ENCODE measurements around the gene TPST2.

DNA sequence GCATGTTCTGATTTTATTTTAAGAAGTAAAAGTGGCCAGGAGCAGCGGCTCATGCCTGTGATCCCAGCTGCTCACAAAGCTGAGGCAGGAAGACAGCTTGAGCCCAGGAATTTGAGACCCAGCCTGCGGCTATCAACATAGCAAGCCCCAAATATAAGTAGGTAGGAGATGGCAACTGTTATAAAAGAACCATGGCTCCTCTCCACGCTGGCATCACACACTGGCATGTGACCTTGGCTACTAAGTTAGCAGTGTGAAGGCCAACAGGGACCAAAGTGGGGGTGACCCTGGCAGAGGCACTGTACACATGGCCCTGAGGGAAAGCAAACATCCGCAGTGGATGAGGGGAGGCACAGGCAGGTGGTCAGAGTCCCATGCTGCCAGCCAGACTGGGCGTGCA, 33.0 kb downstream of the TPST2 start:
- no peak for TF ChIP-seq USF2 (IDR thresholded peaks at IDR 0.05; ENCODE audit: borderline replicate concordance, low read depth, low read length)
- no peak for TF ChIP-seq EZH2 (IDR thresholded peaks at IDR 0.05; ENCODE audit: borderline replicate concordance, control insufficient read depth, low read depth, low read length)
- TF ChIP-seq ZBTB4 (CRISPR knock-in tag; IDR thresholded peaks at IDR 0.05), result no peak
- TF ChIP-seq FOS (IDR thresholded peaks at IDR 0.05; ENCODE audit: borderline replicate concordance, extremely low read depth, insufficient read length), result no peak
- TF ChIP-seq TAF1 (IDR thresholded peaks at IDR 0.05; ENCODE audit: borderline replicate concordance, low read depth, low read length), result no peak
- TF ChIP-seq NFYB (IDR thresholded peaks at IDR 0.05; ENCODE audit: insufficient read depth, low read depth, low read length), result no peak
- TF ChIP-seq SP1 (IDR thresholded peaks at IDR 0.05; ENCODE audit: low read depth, low read length), result no peak
- TF ChIP-seq E2F4 (IDR thresholded peaks at IDR 0.05; ENCODE audit: low read depth, low read length), result no peak
- no peak for TF ChIP-seq USF1 (IDR thresholded peaks at IDR 0.05; ENCODE audit: borderline replicate concordance, extremely low read length, insufficient read depth, low read depth, low read length)
- TF ChIP-seq CTCF (IDR thresholded peaks at IDR 0.05 in 2 of 3, conservative IDR thresholded peaks at IDR 0.05 in 1 of 3; ENCODE audit: control insufficient read depth in 2 of 3, extremely low read depth in 1 of 3, insufficient read depth in 1 of 3, low read depth in 3 of 3, low read length in 3 of 3), result no peak
